Measurements from ENCODE around the gene ZNF580. TPM values are rescaled to one million over a fixed set of nuclear protein-coding genes. Genes with fewer than 3 reads are reported as not detected.

Gene ZNF580
- total and polyA plus RNA-seq, 9 of the 15 experiments (the other 6 are each of a cell fraction or from before 2014, with no cell fraction given) = 2.3 to 47.4 (median 6.0) TPM

GRCh38 chr19:55674841-55675660 is 34.2 kb downstream of the ZNF580 start, which contains the start of gene EPN1 (continued):
- no peak for TF ChIP-seq AFF4 (CRISPR knock-in tag; IDR thresholded peaks at IDR 0.05)
- peak; percentile 73 for TF ChIP-seq CREB3L1 (IDR thresholded peaks at IDR 0.05; ENCODE audit: borderline replicate concordance, low read depth)
- peak; percentile 45 to 93; a peak in 2 of 4 replicates for TF ChIP-seq UBTF (IDR thresholded peaks at IDR 0.05; ENCODE audit: borderline replicate concordance in 1 of 2, low read depth in 2 of 2, low read length in 2 of 2)
- TF ChIP-seq JUN (IDR thresholded peaks at IDR 0.05; ENCODE audit: borderline replicate concordance, low read depth, low read length) = peak; percentile 13; the same call in 1 of the 2 replicates
- peak; percentile 59; the same call in 1 of the 2 replicates for TF ChIP-seq JUN (CRISPR knock-in tag; IDR thresholded peaks at IDR 0.05; ENCODE audit: borderline replicate concordance)
- no peak for TF ChIP-seq ZNF740 (CRISPR knock-in tag; IDR thresholded peaks at IDR 0.05)
- no peak for TF ChIP-seq ZNF740 (tag; IDR thresholded peaks at IDR 0.05)
- TF ChIP-seq CHAMP1 (IDR thresholded peaks at IDR 0.05) = no peak
